ENCODE results near the gene SIK2.
"Not testable (repeated sequence)": the region's sequence is repeated elsewhere in the genome, so short reads cannot be mapped to it uniquely, and the experiment has no call there.

SIK2 gene

DNA sequence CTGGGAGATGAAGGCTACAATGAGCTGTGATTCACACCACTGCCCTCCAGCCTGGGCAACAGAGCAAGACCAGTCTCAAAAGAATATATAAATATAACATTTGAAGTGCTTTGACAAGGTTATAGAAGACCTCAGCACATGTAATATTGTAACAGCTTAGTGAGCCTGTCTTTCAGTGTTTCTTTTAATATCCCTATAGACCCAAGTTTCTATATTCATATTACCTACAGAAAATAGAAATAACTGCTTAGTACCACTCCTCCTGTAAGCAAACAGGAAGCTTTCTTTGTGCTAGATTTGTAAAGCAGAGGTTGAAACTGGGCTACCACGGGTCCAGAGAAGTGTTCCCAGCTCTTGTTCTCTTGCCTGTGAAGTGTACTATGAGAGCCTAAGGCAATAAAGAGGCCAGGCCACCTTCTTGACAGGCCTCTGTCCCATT, 95.7 kb downstream of the SIK2 start:
- no peak for DNase-seq (ENCODE audit: low spot score)

- DNase-seq (ENCODE audit: low spot score) = no peak
Measured at GRCh38 chr11:111698852-111699559, 96.8 kb downstream of the SIK2 start.

- DNase-seq (ENCODE audit: low spot score) = no peak
Measured at GRCh38 chr11:111699579-111700156, 97.4 kb downstream of the SIK2 start.

- no peak for DNase-seq (ENCODE audit: low spot score)
Measured at GRCh38 chr11:111700162-111700561, 97.9 kb downstream of the SIK2 start.

GRCh38 chr11:111702623-111703022, 100.4 kb downstream of the SIK2 start:
- no peak for DNase-seq (ENCODE audit: low spot score)

- no peak for DNase-seq (ENCODE audit: low spot score)
Measured at GRCh38 chr11:111703576-111703975, 101.3 kb downstream of the SIK2 start.

DNA sequence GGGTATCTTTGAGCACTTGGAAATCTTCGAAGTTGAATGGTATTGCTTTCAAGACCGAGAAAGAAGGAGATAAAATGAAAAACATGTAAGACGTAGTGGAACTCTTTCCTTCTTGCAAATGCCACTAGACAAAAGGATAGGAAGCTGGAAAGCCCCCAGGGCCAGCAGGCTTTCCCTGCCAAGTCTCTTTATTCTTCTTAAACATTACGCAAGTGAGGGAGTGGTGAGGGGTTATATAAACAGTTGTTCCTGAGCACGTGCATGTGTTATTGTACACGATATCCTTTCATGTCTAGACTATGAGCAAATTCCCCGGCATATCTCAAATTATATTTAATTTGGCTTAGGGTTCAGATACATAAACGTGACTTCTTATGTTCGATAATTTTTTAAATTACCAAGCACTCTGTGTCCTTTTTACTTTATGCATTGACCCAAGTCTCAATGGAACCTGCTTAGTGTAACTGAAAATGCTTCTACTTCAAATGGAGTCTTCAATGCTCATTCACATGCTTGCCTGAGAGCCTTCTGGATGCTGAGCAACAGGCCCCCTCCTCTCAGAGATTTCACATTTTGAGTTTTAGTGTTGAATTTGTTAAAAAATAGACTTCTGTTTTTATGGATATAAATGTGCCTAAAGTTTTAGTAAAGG, 104.9 kb downstream of the SIK2 start:
- DNase-seq (ENCODE audit: low spot score) = no peak

DNA sequence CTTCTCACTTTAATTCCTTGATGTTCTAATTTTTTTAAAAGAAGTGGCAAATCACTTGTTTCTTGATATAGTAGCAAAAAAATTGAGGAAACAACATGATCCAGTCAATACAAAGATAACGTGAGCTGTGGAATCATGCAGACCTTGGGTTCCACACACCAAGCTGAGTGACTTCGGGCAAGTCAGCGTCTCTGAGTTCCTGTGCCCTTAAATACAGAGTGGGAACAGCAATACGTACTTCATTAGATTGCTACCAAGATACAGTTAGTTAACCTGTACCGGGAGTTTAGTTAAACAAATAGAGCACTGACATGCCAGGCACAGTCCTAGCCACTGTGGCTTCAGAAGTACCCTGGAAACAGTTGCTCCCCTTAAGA, 105.4 kb downstream of the SIK2 start:
- DNase-seq (ENCODE audit: low spot score) = no peak

GRCh38 chr11:111714522-111714921, 112.3 kb downstream of the SIK2 start:
- DNase-seq (ENCODE audit: low spot score) = no peak

GRCh38 chr11:111715142-111715816, 113.0 kb downstream of the SIK2 start:
- no peak for DNase-seq (ENCODE audit: low spot score)

DNA sequence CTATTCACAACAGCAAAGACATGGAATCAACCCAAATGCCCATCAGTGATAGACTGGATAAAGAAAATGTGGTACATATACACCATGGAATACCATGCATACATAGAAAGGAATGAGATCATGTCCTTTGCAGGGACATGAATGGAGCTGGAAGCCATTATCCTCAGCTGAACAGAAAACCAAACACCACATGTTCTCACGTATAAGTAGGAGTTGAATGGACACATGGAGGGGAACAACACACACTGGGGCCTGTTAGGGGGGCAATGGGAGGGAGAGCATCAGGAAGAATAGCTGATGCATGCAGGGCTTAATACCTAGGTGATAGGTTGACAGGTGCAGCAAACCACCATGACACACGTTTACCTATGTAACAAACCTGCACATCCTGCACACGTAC, 115.4 kb downstream of the SIK2 start:
- not testable (repeated sequence) for DNase-seq (ENCODE audit: low spot score)

- no peak for DNase-seq (ENCODE audit: low spot score)
Measured at GRCh38 chr11:111718436-111718835, 116.2 kb downstream of the SIK2 start.

GRCh38 chr11:111718859-111719258, 116.6 kb downstream of the SIK2 start:
- no peak for DNase-seq (ENCODE audit: low spot score)

DNA sequence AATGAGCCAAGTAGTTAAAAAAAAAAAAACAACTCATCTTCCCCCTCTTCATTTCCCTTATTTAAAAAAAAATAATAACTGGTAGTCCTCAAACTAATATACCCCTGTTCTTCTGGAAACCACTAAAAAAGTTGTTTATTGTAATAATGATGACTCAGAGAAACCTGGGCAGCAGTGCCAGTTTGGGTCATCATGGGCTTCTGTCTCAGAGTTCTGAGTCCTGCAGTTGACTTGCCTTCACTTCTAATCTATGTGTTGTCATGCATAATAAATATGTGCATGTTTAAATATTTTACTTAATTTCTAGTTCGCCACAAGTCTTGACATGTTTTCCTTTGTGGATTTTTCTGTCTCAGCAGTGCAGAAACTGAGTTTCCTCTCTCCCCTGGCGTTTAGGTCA, 117.1 kb downstream of the SIK2 start:
- no peak for DNase-seq (ENCODE audit: low spot score)

DNA sequence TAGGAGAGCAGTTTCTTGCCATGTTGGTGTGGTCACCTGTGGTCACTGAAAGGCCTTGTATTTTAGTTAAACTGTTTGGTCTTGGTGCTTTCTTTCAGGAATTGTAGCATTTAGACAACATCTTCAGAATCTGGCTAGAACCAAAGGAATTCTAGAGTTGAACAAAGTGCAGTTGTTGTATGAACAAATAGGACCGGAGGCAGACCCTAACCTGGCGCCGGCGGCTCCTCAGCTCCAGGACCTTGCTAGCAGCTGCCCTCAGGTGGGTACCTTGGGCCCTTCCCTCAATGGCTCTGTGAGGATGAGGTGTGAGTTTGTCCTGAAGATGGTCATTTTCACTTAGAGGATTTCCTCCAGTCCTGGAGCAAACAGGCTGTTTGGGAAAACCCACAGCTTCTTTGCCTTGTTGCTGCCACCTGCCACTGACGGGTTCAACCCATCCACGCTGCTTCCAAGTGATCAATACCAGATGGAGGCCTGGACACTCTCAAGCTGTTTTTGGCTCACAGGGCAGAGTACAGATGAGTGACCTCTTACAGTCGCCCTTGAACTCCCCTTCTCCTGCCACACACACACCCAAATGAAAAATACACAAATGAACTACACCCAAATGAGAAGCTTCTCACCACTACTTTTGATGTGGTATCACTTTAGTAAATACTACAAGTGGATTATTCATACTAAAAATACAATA, 118.7 kb downstream of the SIK2 start:
- no peak for DNase-seq (ENCODE audit: low spot score)

DNA sequence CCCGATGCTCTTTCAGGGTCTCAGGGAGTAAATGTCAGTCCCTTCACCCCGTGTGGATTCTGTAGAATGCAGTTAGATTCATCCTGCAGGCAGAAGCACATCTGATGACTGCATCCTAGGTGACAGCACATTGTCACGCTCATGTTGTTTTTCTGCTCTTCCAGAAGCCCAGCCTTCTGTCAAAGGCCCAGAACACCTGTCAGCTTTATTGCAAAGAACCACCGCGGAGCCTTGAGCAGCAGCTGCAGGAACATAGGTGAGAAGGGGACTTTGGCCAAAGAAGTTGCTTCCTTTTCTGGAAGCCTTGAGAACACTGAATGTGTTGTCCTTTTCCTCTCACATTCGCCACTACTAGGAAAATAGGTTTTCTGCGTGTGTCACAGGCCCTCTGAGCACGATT, 120.3 kb downstream of the SIK2 start:
- DNase-seq (ENCODE audit: low spot score) = no peak

DNA sequence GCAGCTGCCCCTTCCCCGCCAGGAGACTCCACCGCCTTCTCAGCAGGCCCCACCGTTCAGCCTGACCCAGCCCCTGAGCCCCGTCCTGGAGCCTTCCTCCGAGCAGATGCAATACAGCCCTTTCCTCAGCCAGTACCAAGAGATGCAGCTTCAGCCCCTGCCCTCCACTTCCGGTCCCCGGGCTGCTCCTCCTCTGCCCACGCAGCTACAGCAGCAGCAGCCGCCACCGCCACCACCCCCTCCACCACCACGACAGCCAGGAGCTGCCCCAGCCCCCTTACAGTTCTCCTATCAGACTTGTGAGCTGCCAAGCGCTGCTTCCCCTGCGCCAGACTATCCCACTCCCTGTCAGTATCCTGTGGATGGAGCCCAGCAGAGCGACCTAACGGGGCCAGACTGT, 121.3 kb downstream of the SIK2 start:
- DNase-seq (ENCODE audit: low spot score) = no peak

- no peak for DNase-seq (ENCODE audit: low spot score)
Measured at GRCh38 chr11:111724615-111725129, 122.4 kb downstream of the SIK2 start.

GRCh38 chr11:111725621-111726020, 123.4 kb downstream of the SIK2 start:
- DNase-seq (ENCODE audit: low spot score) = no peak

DNA sequence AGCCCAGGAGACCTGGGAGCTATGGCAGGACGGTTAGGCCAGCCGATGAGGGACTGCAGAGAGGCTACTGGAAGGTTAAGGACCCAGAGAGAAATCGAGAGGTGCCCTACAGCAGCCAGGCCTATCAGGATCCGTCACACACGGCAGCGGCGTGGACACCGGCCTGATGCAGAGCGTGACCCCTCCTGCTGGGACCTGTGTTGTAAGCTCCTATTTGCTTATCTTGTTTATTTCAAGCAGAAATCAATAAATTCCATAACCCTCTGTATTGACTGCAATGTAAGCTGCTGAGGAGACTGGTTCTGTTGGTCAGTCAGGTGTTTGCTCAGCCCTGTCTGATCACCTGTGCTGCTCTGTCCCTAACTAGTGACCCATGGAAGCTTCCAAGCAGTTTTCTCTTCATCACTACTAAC, 124.1 kb downstream of the SIK2 start:
- DNase-seq (ENCODE audit: low spot score) = no peak

DNA sequence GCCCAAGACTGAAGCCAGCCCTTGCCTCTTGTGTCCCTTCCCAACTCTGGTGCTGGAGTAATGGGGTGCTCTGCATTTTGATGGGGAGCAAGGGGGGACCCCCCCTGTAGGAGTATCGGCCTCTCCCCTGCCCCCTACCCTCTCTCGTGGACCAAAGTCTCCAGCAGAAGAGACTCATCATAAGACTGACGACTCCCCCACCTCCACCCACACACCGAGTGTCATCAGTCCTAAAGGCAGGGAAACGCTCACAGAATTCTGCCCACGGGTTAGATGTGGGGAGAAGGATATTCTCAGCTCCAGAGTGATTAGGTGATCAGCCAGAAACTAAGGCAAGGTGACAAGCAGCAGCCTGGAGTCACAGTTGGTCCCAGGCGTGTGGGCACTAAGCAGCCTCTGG, 125.2 kb downstream of the SIK2 start:
- no peak for DNase-seq (ENCODE audit: low spot score)

All from SK-N-DZ (cell line).